H1 (cell line): ENCODE measurements around the gene AGAP1. TPM values are rescaled to one million over a fixed set of nuclear protein-coding genes. Genes with fewer than 3 reads are reported as not detected.

Experiments
- CTCF ChIA-PET: fragments of 300-600 bp; sonication (Branson Sonifier 250); formaldehyde crosslinking; loops from one replicate; lab custom pipeline; 2021; ENCODE audit not compliant: partially characterized antibody; lab: Charles Lee
- POLR2A ChIA-PET: fragments of 300-600 bp; sonication (Branson Sonifier 250); formaldehyde crosslinking; loops from one replicate; lab custom pipeline; 2021; ENCODE audit warnings: inconsistent platforms; ENCODE audit not compliant: partially characterized antibody; lab: Charles Lee
- DNase-seq, 2 experiments: peaks; one replicate each; pipeline versions ENCODE4 v3.0.0 to v3.0.0-alpha.2; 2010 to 2022; ENCODE audit warnings: low spot score in 2 of 2, low read depth in 1 of 2, mixed read lengths in 1 of 2
- FAIRE-seq: peaks from 2 replicates; lab custom pipeline; 2011; peaks lifted over from hg19 to GRCh38; lab: Jason Lieb, UNC
- H2AFZ ChIP-seq: 2 replicates; pipeline ENCODE4 v1.8.1; 2012; ENCODE audit warnings: low read length, inconsistent platforms
- H2AK5ac ChIP-seq: 2 replicates; pipeline ENCODE4 v1.6.1; 2013; ENCODE audit warnings: low read depth, low read length
- H2BK120ac ChIP-seq: replicated peaks from 2 replicates; pipeline ENCODE3; 2013; ENCODE audit warnings: low read depth, low read length, inconsistent platforms
- H2BK12ac ChIP-seq: 2 replicates; pipeline ENCODE4 v1.6.1; 2013; ENCODE audit warnings: low read depth, low read length
- H2BK15ac ChIP-seq: 2 replicates; pipeline ENCODE4 v1.6.1; 2013; ENCODE audit warnings: low read length
- H2BK20ac ChIP-seq: 2 replicates; pipeline ENCODE4 v1.6.1; 2013; ENCODE audit warnings: low read length
- H2BK5ac ChIP-seq: 2 replicates; pipeline ENCODE4 v1.6.1; 2013; ENCODE audit warnings: low read depth, low read length
- H3K14ac ChIP-seq: 2 replicates; pipeline ENCODE4 v1.6.1; 2013; ENCODE audit warnings: inconsistent platforms; ENCODE audit not compliant: insufficient read length
- H3K18ac ChIP-seq: 2 replicates; pipeline ENCODE4 v1.6.1; 2013; ENCODE audit warnings: low read length; ENCODE audit errors: extremely low read depth
- H3K23ac ChIP-seq: 2 replicates; pipeline ENCODE4 v1.6.1; 2013; ENCODE audit warnings: inconsistent platforms; ENCODE audit not compliant: insufficient read length
- H3K23me2 ChIP-seq: 2 replicates; pipeline ENCODE4 v1.6.1; 2013; ENCODE audit warnings: low read depth, low read length
- H3K27ac ChIP-seq: 2 replicates; pipeline ENCODE4 v1.6.1; 2011; ENCODE audit warnings: low read depth, low read length, inconsistent platforms
- H3K27me3 ChIP-seq, 4 experiments: replicated peaks in 1 of 4; 1 replicate in 1 of 4; 2 replicates in 3 of 4; pipeline versions ENCODE4 v1.6.1 to v1.8.1; 2011 to 2013; ENCODE audit warnings: low read length in 3 of 4, mild to moderate bottlenecking in 3 of 4, inconsistent platforms in 2 of 4, mixed read lengths in 2 of 4, moderate library complexity in 1 of 4; ENCODE audit not compliant: control insufficient read depth in 3 of 4, insufficient read depth in 3 of 4; ENCODE audit errors: extremely low read depth in 1 of 4
- H3K36me3 ChIP-seq, 4 experiments: 2 replicates each; pipeline versions ENCODE4 v1.6.1 to v1.8.1; 2011 to 2013; ENCODE audit warnings: mild to moderate bottlenecking in 4 of 4, low read length in 3 of 4, moderate library complexity in 2 of 4, control low read depth in 1 of 4, inconsistent platforms in 1 of 4; ENCODE audit not compliant: insufficient read depth in 4 of 4, control insufficient read depth in 2 of 4
- H3K4ac ChIP-seq: replicated peaks from 2 replicates; pipeline ENCODE3; 2013; ENCODE audit warnings: low read length, low read depth, mixed read lengths, inconsistent platforms; ENCODE audit not compliant: insufficient read length
- H3K4me1 ChIP-seq, 4 experiments: replicated peaks in 1 of 4; 1 replicate in 1 of 4; 2 replicates in 3 of 4; pipeline versions ENCODE4 v1.6.1 to v1.8.1; 2011 to 2013; ENCODE audit warnings: low read length in 3 of 4, inconsistent platforms in 2 of 4, mixed read lengths in 1 of 4; ENCODE audit not compliant: insufficient read depth in 4 of 4, control insufficient read depth in 3 of 4
- H3K4me2 ChIP-seq, 2 experiments: 2 replicates each; pipeline versions ENCODE4 v1.6.1 to v1.8.1; 2011 to 2013; ENCODE audit warnings: low read depth in 2 of 2, low read length in 2 of 2, control low read depth in 1 of 2, inconsistent platforms in 1 of 2, mild to moderate bottlenecking in 1 of 2; ENCODE audit not compliant: insufficient read depth in 1 of 2
- H3K4me3 ChIP-seq, 4 experiments: fragments of 200-600, 300-600 bp in 1 of 4; sonication (generic), shearing (Covaris generic), sonication (Bioruptor Twin) in 1 of 4; 2 replicates each; pipeline versions ENCODE4 v1.5.1 to v1.8.1; 2011 to 2016; ENCODE audit warnings: low read length in 4 of 4, low read depth in 3 of 4, control low read depth in 2 of 4, inconsistent platforms in 2 of 4, mild to moderate bottlenecking in 2 of 4, mixed read lengths in 1 of 4, moderate library complexity in 1 of 4; ENCODE audit not compliant: insufficient read depth in 2 of 4; ENCODE audit errors: extremely low read depth in 1 of 4
- H3K56ac ChIP-seq: replicated peaks from 2 replicates; pipeline ENCODE3; 2013; ENCODE audit warnings: low read depth, mild to moderate bottlenecking, mixed read lengths, low read length, inconsistent platforms; ENCODE audit not compliant: insufficient read length
- H3K79me1 ChIP-seq: 2 replicates; pipeline ENCODE4 v1.6.1; 2013; ENCODE audit warnings: low read depth, low read length, control low read depth
- H3K79me2 ChIP-seq, 2 experiments: 2 replicates each; pipeline versions ENCODE4 v1.6.1 to v1.8.1; 2012 to 2013; ENCODE audit warnings: low read length in 2 of 2, mild to moderate bottlenecking in 2 of 2, inconsistent platforms in 1 of 2; ENCODE audit not compliant: insufficient read depth in 2 of 2, control insufficient read depth in 1 of 2
- H3K9ac ChIP-seq, 4 experiments: replicated peaks in 1 of 4; 1 replicate in 1 of 4; 2 replicates in 3 of 4; pipeline versions ENCODE4 v1.6.1 to v1.8.1; 2011 to 2013; ENCODE audit warnings: low read depth in 3 of 4, low read length in 3 of 4, control low read depth in 2 of 4, mild to moderate bottlenecking in 2 of 4, moderate library complexity in 2 of 4, inconsistent platforms in 1 of 4; ENCODE audit errors: extremely low read depth in 1 of 4
- H3K9me3 ChIP-seq, 2 experiments: 2 replicates each; pipeline versions ENCODE4 v1.6.1 to v1.8.1; 2012 to 2013; ENCODE audit warnings: mild to moderate bottlenecking in 2 of 2, moderate library complexity in 2 of 2, control low read depth in 1 of 2, inconsistent platforms in 1 of 2, low read depth in 1 of 2, low read length in 1 of 2, mixed read lengths in 1 of 2; ENCODE audit not compliant: insufficient read depth in 2 of 2
- H4K20me1 ChIP-seq, 2 experiments: replicated peaks in 1 of 2; 2 replicates each; pipeline versions ENCODE3 to v1.8.1; 2011 to 2013; ENCODE audit warnings: inconsistent platforms in 2 of 2, low read length in 2 of 2, mild to moderate bottlenecking in 1 of 2; ENCODE audit not compliant: insufficient read depth in 2 of 2, control insufficient read depth in 1 of 2
- H4K5ac ChIP-seq: 2 replicates; pipeline ENCODE4 v1.6.1; 2013; ENCODE audit warnings: low read length, low read depth, mixed read lengths, inconsistent platforms; ENCODE audit not compliant: insufficient read length
- H4K8ac ChIP-seq: 2 replicates; pipeline ENCODE4 v1.8.0; 2013; ENCODE audit warnings: mild to moderate bottlenecking, moderate library complexity, low read length, inconsistent platforms; ENCODE audit not compliant: insufficient read depth; ENCODE audit errors: extremely low read depth
- H4K91ac ChIP-seq: replicated peaks from 2 replicates; pipeline ENCODE3; 2013; ENCODE audit warnings: low read length, mixed read lengths, inconsistent platforms; ENCODE audit not compliant: insufficient read length
- BRCA1 ChIP-seq: IDR thresholded peaks from 2 replicates; pipeline ENCODE4 v1.6.1; 2012; ENCODE audit warnings: low read depth, low read length, improper control_type of control experiment
- CBX5 ChIP-seq: fragments of 300-800, 300-1000 bp; sonication (generic); IDR thresholded peaks from 2 replicates; pipeline ENCODE4 v1.7.1; 2016; ENCODE audit warnings: antibody characterized with exemption, low read length, low read depth
- CHD1 ChIP-seq: IDR thresholded peaks from 2 replicates; pipeline ENCODE4 v1.6.1; 2012; ENCODE audit warnings: low read depth, low read length, improper control_type of control experiment
- CTBP2 ChIP-seq: IDR thresholded peaks from 2 replicates; pipeline ENCODE4 v1.7.0; 2011; ENCODE audit warnings: borderline replicate concordance, mild to moderate bottlenecking, moderate library complexity, mixed read lengths, low read length; ENCODE audit not compliant: insufficient read depth, insufficient read length
- EP300 ChIP-seq, 2 experiments: IDR thresholded peaks; 1 replicate in 1 of 2; 2 replicates in 1 of 2; pipeline ENCODE4 v1.6.1; 2011 to 2012; ENCODE audit warnings: low read depth in 2 of 2, low read length in 2 of 2, mild to moderate bottlenecking in 2 of 2, borderline replicate concordance in 1 of 2, inconsistent platforms in 1 of 2, moderate library complexity in 1 of 2
- FOSL1 ChIP-seq: IDR thresholded peaks from 2 replicates; pipeline ENCODE4 v1.6.1; 2011; ENCODE audit warnings: mild to moderate bottlenecking, low read depth, low read length, moderate library complexity; ENCODE audit not compliant: insufficient read depth
- PHF8 ChIP-seq: fragments of 200-600 bp; sonication (generic); conservative IDR thresholded peaks from 2 replicates; pipeline ENCODE4 v1.7.1; 2012; ENCODE audit warnings: low read depth, mild to moderate bottlenecking, inconsistent platforms, low read length, moderate library complexity
- POU5F1 ChIP-seq: IDR thresholded peaks from 2 replicates; pipeline ENCODE4 v1.6.1; 2011; ENCODE audit warnings: low read depth, mild to moderate bottlenecking, low read length, moderate library complexity
- RBBP5 ChIP-seq: IDR thresholded peaks from 2 replicates; pipeline ENCODE4 v1.7.1; 2012; ENCODE audit warnings: low read depth, mild to moderate bottlenecking, inconsistent platforms, low read length, moderate library complexity, borderline replicate concordance
- RFX5 ChIP-seq: IDR thresholded peaks from 2 replicates; pipeline ENCODE4 v1.6.1; 2011; ENCODE audit warnings: low read depth, low read length, improper control_type of control experiment, borderline replicate concordance
- SAP30 ChIP-seq: fragments of 300-600 bp; sonication (generic); IDR thresholded peaks from 2 replicates; pipeline ENCODE4 v1.7.1; 2012; ENCODE audit warnings: low read length, moderate library complexity, mild to moderate bottlenecking, inconsistent platforms; ENCODE audit not compliant: insufficient read depth, insufficient replicate concordance
- TCF12 ChIP-seq: IDR thresholded peaks from 2 replicates; pipeline ENCODE4 v1.6.1; 2011; ENCODE audit warnings: low read depth, mild to moderate bottlenecking, low read length
- TEAD4 ChIP-seq: IDR thresholded peaks from 2 replicates; pipeline ENCODE4 v1.6.1; 2012; ENCODE audit warnings: low read depth, low read length, inconsistent platforms, mixed read lengths
- whole genome bisulfite sequencing, 2 experiments: shearing (Covaris generic) in 1 of 2; methylation state at CpG; one replicate each; pipeline versions ENCODE4 v1.1.6 to v1.1.7; 2013 to 2015; ENCODE audit warnings: low lambda C conversion rate in 2 of 2, mixed read lengths in 2 of 2, inconsistent platforms in 1 of 2, low coverage in 1 of 2, missing lambda C conversion rate in 1 of 2; ENCODE audit not compliant: insufficient replicate concordance in 2 of 2, insufficient coverage in 1 of 2, insufficient read length in 1 of 2; ENCODE audit errors: extremely low coverage in 1 of 2, missing lambda C conversion rate in 1 of 2; 5-methylcytosine and 5-hydroxymethylcytosine counted together
- polyA plus RNA-seq, 7 experiments: library from polyadenylated mRNA; depleted of rRNA in 3 of 7; stranded (reverse) in 5 of 7; unstranded in 2 of 7; fragments of >200 nt in 5 of 7; fragments of 200-250 nt in 2 of 7; gene quantifications; 1 replicate in 5 of 7; 2 replicates in 1 of 7; 4 replicates in 1 of 7; pipeline versions ENCODE4 v1.2.1 to v1.2.3, GENCODE V29; 2011 to 2013; ENCODE audit warnings: missing spikeins in 2 of 7, mixed read lengths in 2 of 7
- total RNA-seq: library from RNA; stranded (reverse); fragmentation: NEBNext Ultra II Directional; extraction: Animal tissue kit (Norgen Biotek cat#: 25700); gene quantifications from 2 replicates; pipeline ENCODE4 v1.2.1, GENCODE V29; 2021

The AGAP1 gene
- total and polyA plus RNA-seq, 2 of the 8 experiments (the other 6 are each of a cell fraction or from before 2014, with no cell fraction given) = 18.1 to 39.4 TPM

DNA sequence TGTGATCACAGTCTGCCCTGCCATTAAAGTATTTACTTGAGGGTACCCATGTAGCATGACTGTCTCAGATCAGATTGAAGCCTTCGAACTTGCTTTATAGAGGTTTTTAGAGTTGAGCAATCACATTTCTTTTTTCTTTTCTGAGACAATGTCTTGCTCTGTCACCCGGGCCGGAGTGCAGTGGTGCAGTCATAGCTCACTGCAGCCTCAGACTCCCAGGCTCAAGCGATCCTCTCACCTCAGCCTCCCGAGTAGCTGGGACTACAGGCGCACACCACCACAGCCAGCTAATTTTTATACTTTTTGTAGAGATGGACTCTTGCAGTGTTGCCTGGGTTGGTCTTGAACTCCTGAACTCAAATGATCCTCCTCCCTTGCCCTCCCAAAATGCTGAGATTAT, 153.4 kb downstream of the AGAP1 start:
- CTCF ChIA-PET = interaction anchor here (1.1 to 1.7 kb wide), 4 partner anchors 9 to 52 kb away, joined by 3 to 7 read pairs (median 6); no protein-coding TSS in a partner anchor
- H3K27ac ChIP-seq = no peak overlapping the region
- peaks cover 7% of the 10 kb centered on the region; the same call in 1 of the 2 replicates for H3K79me1 ChIP-seq
- H3K4me1 ChIP-seq = peaks cover 0 to 4% (median under 1%) of the 10 kb centered on the region in 4 experiments; a peak in 3 of 7 replicates
- no peak overlapping the region for H2BK15ac ChIP-seq
- H3K4me3 ChIP-seq = no peak overlapping the region
- peaks cover 0 to 50% of the 10 kb centered on the region in 2 experiments; a peak in 3 of 4 replicates for H3K79me2 ChIP-seq
- no peaks in the 10 kb centered on the region for H3K27me3 ChIP-seq
- no peak overlapping the region for H2BK5ac ChIP-seq
- H3K4ac ChIP-seq = no peak overlapping the region
- no peak for FAIRE-seq
- H3K23ac ChIP-seq = no peak overlapping the region
- no peak overlapping the region for H2BK120ac ChIP-seq
- H3K56ac ChIP-seq = no peak overlapping the region
- H2AK5ac ChIP-seq = no peak overlapping the region
- H3K4me2 ChIP-seq = no peak overlapping the region
- H3K14ac ChIP-seq = no peak overlapping the region
- no peak overlapping the region for H2BK20ac ChIP-seq
- no peak overlapping the region for H2BK12ac ChIP-seq
- no peaks in the 10 kb centered on the region for H3K9me3 ChIP-seq
- DNase-seq = no peak
- H3K23me2 ChIP-seq = no peaks in the 10 kb centered on the region
- H4K91ac ChIP-seq = no peak overlapping the region
- no peaks in the 10 kb centered on the region for H3K36me3 ChIP-seq
- H2AFZ ChIP-seq = no peak overlapping the region
- H3K9ac ChIP-seq = no peak overlapping the region
- POLR2A ChIA-PET = no interaction called here
- H4K20me1 ChIP-seq = peaks cover 0 to 3% of the 10 kb centered on the region in 2 experiments
- no peak overlapping the region for H3K18ac ChIP-seq
- 91% methylated on average over 6 of the region's 6 CpGs; no CpG with 5 or more reads in 1 of the 2 experiments for WGBS, 2 experiments
- H4K8ac ChIP-seq = no peak overlapping the region
- H4K5ac ChIP-seq = no peak overlapping the region
- TF ChIP-seq PHF8 (no peak), SAP30 (no peak), POU5F1 (no peak), TEAD4 (no peak), FOSL1 (no peak), CHD1 (no peak), BRCA1 (no peak), CBX5 (no peak), RFX5 (no peak), CTBP2 (no peak), RBBP5 (no peak), TCF12 (no peak), EP300 (IDR thresholded peaks at IDR 0.05; ENCODE audit: borderline replicate concordance in 1 of 2, low read depth in 2 of 2, low read length in 2 of 2) (no peak)
